Measurements from ENCODE around the gene TMEM8B. TPM values are rescaled to one million over a fixed set of nuclear protein-coding genes. Genes with fewer than 3 reads are reported as not detected.
A peak's percentile ranks its signal among the peaks of the same experiment; 100 is the strongest.

TMEM8B gene
- polyA plus RNA-seq, 1 donor = 26.9 TPM

DNA sequence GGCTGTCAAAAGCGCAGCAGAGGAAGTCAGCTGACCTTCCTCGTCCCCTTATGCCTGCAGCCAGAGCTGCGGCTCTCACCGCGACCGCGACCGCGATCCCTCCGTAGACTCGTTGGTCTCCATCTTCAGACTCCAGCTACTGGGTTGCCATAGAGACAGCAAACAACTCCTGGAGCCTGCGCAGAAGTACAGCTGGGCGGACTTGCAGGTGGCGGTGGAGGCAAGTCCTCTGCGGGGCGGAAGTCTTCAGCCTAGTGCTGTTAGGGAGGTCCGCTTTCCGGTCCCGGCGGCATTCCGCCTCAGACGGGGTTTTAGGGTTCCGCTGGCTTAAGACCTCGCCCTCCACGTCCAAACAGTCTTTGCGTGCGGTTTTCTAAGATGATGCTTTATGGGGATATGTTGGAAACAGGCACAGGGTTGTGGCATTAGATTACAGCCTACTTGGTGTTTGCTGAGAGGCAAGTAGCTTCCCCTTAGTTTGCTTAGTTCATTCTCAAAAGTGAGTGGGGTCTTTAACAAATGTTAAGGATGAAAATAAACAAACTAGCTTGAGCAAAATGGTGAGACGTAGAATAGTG lies 16.9 kb upstream of the TMEM8B start, which contains the start of gene SPAG8:
Gene SPAG8 (minus strand): TSS at position 238 of the 578 bp plus-strand sequence. CDS start 115 bp downstream, at position 123.
- peak; percentile 93 for DNase-seq

DNA sequence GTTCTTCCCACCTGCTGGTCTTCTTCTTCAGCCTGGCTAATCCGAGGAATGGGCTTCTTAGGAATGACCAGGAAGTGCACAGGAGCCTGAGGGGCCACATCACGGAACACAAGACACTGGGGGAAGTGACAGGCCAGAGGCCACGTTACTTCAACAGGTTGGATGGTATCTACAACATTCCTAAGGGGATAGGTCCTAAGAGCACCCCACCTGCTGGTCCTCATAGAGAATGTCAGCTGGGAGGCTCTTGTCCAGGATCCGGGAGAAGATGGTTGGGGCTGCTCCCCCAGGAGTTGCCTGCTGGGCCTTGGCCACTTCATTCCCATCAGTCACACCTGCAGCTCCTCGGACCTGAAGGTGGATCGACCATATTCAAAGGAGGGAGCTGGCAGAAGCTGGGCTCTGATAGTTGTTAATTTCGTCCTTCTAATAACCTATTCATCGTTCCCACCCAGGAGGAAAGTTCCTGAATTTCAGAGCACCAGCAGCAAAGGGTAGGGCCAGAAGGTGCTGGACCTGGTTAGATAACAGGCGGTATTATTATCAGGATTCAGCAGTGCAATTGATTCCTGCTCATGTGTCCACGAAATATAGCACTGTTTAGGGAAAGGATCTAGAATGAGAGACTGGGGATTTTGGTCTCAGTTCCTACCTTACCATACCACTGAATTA lies 15.5 kb upstream of the TMEM8B start:
- no peak for DNase-seq

DNA sequence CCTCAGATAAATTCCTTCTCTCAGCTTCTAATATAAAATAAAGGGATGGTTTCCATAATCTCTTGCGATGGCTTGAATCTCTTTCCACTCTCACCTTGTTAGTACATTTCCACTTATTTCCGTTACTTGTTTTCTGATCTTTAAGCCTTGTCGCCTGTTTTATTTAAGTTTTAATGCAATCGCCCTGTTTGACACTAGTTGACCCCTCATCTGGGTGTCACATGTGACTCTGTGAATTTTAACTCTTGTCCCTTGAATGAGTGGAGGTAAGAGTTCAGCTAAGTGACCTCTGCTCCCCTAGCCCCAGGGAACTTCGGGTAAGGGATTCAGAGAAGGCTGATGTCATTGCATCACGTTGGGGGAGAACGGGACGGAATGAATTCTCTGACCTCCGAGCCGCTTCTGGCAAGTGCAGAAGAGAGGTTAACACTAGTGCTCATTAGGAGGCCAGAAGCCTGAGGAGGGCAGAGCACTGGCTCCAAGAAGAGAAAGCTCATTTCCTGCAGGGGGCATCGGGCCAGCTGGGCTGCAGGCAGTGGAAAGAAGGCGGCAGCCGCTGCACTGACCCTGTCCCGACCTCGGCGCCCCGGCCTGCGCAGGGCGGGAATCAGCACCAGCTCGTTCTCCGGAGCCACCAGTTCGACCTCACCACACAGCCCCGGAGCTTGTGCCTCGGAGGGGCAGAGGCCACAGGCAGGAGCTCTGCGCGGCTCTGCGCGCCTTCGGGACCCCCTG lies 14.8 kb upstream of the TMEM8B start:
- DNase-seq = peak; percentile 66

DNA sequence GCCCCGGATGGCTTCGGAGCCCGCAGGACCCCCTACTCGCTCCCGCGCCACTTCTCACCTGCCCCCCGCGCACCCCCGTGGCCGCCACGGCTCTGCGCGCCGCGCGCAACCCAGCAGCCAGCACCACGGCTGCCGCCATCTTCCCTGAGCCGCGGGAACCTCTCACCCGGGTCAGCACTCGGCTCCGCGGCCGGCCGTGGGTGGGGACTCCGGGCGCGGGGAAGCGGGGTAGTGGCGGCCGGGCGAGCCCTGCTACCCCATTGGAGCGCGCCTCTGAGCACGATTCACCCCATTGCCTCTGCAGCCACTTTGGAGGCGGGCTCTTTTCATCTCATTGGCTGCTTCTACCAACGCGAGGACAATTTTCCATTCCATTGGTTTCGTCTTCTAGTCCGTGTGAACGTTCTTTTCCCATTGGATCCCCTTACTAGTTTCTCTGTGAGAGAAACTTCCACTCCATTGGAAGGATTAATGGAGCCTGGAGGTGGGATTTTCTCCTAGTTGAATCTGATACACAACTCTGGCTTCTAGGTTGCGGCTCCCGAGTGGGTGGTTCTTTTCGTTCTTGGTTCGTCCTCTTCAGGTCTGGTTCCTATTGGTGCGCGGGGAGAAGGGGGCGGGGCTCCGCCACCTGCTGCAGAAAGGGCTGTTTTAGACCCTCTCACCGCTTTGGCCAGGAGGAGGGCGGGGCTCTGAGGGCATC lies 14.0 kb upstream of the TMEM8B start, which contains the start of gene HINT2:
Gene HINT2 (minus strand): TSS at position 202 of the 703 bp plus-strand sequence. CDS start 63 bp downstream, at position 139.
- DNase-seq = peak; percentile 97

DNA sequence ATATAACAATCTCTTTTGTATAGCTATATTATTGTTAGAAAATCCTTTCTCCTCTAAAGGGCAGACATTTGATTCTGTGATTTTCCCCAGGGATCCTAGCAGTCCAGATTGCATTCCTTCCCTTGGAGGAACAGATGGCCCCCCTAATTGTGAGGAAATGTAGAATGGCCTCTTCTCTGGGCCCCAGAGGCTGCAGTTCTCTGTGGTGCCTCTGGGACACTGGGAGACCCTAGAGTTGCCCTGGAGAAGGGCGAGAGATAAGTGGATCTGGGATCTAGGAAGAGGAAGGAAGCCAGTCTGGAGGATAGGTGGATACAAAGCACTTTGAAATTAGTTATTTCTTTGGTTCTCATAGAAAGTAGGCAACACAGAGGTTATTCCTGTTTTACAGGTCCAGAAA lies 12.3 kb upstream of the TMEM8B start:
- no peak for DNase-seq

DNA sequence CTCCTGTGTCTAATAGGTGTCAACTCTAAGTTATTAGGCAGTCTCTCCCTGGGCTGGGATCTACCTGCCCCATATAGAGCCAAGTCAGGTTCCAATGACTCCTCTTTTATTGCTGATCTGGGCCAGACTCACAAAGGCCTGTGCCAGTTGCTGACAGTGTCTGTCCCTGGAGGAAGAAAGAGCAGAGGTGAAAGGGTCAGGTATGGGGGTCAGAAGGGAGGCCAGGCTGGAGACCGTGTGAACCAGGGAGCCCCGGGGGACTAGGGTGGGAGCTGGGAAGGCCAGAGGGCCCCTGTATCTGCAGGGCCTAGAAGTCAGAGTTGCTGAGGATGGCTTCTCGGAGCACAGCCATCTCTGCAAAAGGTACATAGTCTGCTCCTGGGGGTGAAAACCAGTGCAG lies 10.7 kb upstream of the TMEM8B start:
- no peak for DNase-seq

DNA sequence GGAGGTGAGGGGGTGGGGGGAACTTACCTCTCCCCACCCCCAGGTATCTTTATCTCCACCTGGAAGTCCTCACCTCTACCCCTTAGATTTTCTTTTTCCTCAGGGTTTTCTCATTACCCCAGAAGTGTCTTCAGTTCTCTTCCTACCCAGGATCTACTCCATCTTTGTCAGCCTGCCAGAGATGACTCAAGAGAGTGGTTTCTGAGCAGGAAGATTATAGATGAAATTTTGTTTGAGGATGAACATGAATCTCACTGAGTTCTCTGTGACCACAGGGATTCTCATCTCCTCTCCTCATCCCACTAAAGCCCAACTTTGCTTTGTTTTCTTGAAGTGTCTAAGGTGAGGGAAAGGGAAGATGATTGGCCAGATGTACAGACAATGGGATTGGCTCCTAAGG lies 9.0 kb upstream of the TMEM8B start:
- DNase-seq = no peak

DNA sequence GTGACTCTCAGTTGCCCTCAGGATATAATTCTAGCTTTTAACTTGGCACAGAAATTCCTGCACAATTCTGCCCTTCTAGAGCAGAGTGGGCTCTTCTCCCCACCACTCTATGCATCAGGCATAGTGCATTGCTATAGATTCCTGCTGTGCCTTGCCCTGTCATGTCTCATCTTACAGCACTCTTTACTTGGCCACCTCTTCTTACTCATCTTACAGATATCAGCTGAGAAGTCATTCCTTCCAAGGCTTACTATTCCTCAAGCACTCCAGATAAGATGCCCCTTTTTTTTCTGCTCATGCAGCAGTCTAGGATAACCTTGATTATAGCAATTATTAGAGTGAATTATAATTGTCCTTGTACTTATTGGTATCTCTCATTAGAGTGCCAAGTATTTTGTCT lies 6.1 kb upstream of the TMEM8B start:
- DNase-seq = no peak

DNA sequence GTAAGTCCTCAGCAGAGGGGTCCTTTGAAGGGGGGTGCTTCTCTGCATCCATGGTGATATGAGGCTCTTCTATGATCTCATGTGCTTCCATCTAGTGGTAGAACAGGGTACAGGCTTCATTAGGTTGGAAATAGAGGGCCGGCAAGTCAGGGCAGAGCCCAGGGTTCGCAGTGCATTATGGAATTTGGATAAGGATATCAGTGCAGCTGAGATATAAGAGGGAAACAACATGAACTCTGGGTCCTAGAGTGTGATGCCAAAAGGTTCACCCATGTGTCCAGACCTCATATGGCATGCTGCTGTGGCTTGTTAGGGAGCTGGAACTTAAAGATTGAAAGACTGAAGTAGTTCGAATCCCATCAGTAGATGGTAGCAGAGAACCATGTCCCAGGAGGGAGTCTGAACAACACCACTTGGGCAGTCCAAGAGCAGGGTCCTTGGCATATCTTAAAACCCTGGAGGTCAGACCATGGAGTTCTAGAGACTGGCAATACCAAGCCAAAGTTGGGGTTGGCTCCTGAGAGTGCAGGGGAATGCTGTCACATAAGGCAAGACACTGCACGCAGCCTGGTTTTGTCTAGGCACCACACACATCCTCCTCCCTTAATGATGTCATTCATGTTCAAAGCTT lies 2.8 kb upstream of the TMEM8B start:
- peak; percentile 48 for DNase-seq

DNA sequence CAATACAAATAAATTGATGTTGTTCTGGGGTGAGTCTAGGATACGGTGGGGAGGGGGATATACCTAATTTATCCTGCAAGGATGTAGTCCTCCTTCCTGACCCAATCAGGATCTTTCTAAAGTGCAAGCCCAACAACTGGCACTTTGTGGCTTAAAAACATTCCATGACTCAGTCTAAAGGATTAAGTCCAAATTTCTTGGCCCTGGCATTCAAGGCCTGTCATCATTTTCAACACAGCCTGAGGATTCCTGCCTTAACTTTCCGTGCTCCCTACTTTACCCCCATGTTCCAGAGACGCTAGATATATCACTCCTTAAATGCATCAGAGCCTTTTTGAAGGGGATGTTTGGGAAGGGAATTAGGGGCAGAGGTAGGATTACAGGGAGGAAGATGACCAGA lies 1.5 kb upstream of the TMEM8B start:
- DNase-seq = no peak

DNA sequence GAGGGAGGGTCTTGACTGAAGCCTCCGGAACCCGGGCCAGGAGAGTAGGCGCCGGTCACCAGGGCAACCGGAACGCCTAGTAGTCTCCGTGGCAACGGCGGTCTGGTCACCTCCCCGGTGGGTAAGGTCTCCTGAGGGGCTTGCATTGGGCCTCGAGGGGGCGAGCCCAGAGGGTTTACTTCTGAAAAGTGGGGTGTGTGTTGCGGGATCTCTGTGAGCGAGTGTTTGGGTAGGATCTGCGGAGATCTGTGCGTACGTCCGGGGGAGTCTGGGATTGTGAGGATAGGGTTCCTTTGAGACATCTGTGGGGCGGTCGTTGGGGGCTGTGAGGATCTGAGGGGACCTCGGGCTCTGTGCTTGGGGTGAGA lies 328 bp upstream of the TMEM8B start, which contains the start of gene FAM221B:
Gene FAM221B (minus strand): TSS at position 17 of the 368 bp plus-strand sequence. CDS start 2,571 bp downstream, outside the sequence.
- DNase-seq = no peak

DNA sequence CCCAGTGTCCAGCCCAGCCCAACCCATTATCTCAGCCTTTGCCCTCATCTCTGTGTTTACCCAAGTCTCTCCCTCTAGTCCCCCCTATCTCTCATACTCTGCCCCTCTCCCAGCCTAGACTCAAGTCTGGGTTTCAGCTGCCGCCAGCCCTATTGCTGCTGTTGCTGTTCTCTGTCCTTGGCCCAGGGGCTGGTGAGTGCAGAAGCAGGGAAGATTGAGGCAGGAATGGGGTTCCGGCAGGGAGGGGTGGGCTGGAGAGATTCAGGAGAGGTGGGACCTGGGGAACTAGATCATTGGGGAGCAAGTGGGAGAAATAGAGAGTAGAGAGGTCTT lies 702 bp downstream of the TMEM8B start:
- DNase-seq = no peak

DNA sequence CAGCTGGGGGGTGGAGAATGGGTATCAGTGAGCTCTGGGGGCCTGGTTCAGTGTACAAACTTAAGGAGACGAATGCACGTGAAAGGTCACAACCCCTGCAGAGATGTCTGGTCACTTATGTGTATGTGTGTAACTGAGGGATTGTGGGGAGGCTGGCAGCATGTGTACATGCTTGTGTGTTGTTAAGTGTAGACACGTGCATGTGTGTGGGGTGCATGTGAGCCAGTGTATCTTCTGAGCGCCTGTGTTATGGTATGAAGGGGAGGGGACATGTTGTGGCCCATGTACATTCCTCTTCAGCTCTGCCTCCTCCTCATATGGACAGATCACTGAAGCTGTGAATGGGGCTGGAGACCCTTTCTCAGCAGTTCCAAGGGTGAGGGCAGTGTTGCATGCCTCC lies 2.0 kb downstream of the TMEM8B start:
- DNase-seq = no peak

DNA sequence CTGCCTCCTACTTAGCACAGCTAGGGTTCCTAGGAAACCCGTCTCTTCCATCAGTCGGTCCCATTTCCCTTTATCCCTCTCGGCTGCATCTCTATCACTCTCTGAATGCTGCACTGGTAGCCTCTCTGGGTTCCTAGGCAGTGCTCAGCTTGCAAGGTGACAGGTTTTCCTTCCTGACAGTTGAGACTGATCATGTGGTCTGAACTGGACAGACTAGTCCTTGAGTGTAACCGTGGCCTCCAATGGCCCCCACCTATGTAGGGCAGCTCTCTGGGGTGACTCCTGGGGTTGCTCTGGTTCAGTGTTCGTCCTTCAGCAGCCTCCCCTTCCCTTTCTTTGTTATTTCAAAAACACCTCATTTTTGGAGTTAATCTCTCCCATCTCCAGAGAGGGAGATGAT lies 3.8 kb downstream of the TMEM8B start:
- no peak for DNase-seq

DNA sequence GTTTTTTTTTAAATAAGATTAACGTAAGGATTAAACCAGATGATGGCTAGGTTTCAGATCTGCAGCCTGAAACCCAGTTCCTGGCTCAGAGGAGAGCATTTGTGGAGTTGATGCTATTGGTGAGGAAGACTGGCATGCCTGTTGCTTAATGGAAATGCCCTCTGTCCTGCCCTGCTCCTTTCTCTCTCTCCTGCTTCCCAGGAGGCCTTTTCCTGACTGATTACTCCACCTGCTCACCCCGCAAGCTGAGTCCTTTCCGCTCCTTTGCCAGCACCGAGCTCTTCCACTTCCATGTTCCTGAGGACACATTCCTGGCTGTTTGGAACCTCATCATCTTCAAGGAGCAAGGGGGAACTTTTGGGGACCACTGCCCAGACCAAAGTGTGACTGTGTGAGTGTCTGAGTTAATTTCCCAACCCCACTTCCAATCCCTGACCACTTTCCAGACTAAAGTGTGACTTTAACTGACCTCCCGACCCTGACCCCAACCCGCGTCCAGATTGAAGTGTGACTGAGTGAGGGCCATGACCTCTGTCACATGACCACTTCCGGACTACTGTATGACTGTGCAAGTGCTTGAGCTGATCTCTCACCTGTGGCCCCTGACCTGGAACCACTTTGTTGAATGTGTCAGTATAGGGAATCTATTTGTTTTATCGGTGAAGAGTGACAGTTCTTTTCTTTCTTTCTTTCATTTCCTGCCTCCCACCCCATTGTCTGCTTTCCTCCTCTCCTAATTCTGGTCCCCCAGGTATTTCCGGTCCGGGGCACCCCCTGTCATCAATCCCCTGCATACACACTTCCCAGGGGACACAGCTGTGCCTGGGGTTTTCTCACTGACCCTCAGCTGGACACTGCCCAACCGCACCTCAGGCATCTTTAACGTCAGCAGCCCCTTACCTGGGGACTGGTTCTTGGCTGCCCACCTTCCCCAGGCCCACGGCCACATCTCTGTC lies 5.5 kb downstream of the TMEM8B start:
- no peak for DNase-seq

DNA sequence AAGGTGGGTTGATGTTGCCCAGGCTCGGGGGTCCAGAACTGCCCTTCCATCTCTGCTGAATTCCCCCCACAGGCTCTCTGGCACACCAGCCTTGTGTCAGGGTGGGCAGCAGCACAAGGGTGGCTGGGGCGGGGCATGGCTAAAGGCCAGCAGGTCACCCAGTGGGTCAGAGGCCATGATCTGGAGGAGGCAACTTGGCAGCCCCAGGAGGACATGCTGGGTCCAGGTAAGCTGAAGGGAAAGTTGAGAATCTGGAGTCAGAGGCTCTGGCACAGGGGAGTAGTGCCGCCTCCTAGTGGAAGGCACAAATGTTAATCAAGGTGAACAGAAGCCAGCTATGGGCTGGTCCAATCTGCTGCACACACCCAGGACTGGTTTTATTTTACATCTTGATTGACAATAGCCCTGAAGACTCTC lies 6.2 kb downstream of the TMEM8B start:
- DNase-seq = no peak

DNA sequence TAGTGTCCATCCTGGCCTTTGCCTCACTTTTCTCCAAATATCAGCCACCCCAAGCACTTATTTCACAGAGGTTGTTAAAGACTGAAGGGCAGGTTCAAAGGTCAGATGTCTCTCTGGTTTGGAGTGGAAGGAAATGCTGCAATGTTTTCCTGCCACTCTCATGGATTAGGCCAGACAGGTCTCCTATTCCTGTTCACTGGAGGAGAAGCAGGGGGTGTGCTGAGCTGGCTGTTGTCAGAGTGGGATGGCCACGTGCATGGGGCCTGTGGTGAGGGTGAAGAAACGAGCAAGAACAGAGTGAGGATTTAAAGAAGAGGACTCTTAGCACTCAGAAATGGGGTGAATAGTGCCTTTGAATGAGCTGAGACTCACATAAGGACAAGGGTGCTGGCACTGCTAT lies 6.7 kb downstream of the TMEM8B start:
- no peak for DNase-seq

DNA sequence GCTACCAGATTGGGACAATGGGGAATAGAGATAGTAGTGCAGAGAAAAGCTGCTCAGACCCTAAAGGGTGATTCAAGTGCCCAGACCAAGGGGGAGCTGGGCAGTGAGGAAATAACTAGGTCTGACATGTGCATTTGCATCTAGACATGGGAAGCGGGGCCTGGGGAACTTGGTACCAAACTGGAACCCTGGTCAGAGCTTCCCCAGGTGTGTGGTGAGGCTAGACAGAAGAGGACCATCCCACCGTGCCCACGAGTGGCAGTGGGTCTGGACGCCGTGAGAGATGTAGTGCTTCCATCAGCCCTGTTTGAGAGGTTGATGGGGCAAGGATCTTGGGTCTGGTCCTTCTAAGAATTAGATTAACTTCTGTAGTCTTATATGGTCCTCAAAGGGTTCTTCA lies 7.6 kb downstream of the TMEM8B start:
- DNase-seq = no peak

DNA sequence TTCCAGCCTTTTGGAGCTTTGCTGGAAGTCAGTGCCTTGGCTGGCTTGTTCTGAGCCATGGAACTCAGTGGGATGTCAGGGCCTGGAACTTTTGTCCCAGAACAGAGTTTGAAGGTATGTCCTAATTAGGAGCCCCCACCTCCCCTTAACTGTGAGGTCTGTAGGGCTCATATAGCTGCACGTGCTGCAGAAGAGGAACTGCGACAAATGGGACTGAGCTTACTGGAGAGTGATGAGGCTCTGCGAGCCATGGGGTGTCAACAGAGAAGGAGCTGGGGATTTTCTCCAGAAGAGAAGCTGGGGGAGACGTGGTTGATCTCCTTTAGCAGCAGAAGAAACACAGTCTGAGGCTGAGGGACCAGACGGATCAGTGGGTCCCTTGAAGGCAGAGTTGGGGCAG lies 10.9 kb downstream of the TMEM8B start:
- DNase-seq = no peak

DNA sequence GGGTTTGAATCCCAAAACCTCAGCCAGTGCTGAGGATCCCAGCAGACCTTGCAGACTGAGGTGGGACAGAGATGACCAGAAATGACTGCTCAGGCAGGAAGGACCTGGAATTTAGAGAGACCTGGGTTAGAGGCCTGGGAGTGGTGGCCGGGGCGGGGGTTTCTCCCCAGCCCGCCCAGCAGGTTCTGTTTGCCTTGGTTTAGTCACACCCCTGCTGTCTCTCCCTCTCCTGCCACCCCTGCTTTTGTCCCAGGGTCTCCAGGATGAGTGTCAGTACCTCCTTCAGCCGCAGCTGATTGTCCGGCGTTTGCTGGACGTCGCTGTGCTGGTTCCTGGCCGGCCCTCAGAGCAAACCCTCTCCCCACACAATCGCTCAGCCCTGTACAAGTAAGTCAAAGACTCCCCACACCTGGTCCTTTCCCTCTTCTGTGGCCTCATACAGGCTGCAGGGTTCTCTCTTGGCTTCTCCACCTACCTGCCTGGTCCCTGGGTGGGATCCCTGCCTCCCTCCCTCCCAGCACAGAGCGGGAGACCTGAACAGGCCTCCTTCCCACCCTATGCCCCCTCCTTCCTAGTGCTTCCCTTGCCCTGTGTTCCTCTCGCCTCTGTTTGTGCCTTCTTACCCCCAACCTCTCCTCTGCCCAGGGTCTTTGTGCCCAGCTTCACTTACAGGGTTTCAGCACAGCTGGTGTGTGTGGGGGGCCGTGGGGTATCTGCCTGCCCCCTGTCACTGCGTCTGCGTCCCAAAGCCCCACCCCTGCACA lies 12.0 kb downstream of the TMEM8B start:
- DNase-seq = no peak

DNA sequence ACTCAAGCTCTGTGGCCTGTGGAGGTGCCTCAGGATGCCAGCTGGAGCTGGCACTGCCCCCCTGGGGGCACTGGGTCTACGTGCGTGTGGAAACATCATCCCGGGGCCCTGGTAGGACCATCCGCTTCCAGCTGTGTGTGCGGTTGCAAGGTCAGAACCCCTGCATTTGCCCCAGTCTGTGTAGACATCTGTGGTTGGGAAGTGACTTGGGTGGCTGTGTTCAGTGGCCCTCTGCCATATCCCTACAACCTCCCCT lies 12.5 kb downstream of the TMEM8B start:
- no peak for DNase-seq

Data from hindlimb muscle (tissue), 1 donor.